Measurements from ENCODE around the gene SHB. TPM values are rescaled to one million over a fixed set of nuclear protein-coding genes. Genes with fewer than 3 reads are reported as not detected.

Gene SHB
- polyA plus RNA-seq, 2 of the 4 experiments (the other 2 are of a cell fraction) = 15.4 to 22.0 TPM

GRCh38 chr9:37960631-37961030, 108.4 kb downstream of the SHB start:
- DNase-seq (ENCODE audit: low read depth in 1 of 2, low spot score in 1 of 2) (no peak), FAIRE-seq (no peak), ATAC-seq (no peak)
- Histone ChIP-seq H3K4me1 (peaks cover 32% of the 10 kb centered on the region), H3K27ac (peak overlapping the region in 1 of 2 experiments; percentile 5; a peak in 1 of 6 replicates), H3K9me3 (no peaks in the 10 kb centered on the region), H3K4me2 (no peak overlapping the region), H3K4me3 (no peak overlapping the region)
- no peak for TF ChIP-seq RAD21 (conservative IDR thresholded peaks at IDR 0.05 in 1 of 2, IDR thresholded peaks at IDR 0.05 in 1 of 2)
- TF ChIP-seq EHMT2 (IDR thresholded peaks at IDR 0.05; ENCODE audit: low read depth) = no peak
- TF ChIP-seq MAZ (IDR thresholded peaks at IDR 0.05; ENCODE audit: borderline replicate concordance, low read depth, low read length) = no peak
- no peak for TF ChIP-seq RNF2 (IDR thresholded peaks at IDR 0.05; ENCODE audit: borderline replicate concordance, low read depth)
- no peak for TF ChIP-seq HOXB5 (CRISPR knock-in tag; IDR thresholded peaks at IDR 0.05)
- TF ChIP-seq TFCP2L1 (CRISPR knock-in tag; IDR thresholded peaks at IDR 0.05) = no peak
- ChIA-PET POLR2A (no interaction called here), CTCF (interaction anchor here (0.6 to 5.6 kb wide), 4 partner anchors 46 to 578 kb away, joined by 3 to 19 read pairs (median 3); no protein-coding TSS in a partner anchor)
- 100% methylated on average over 3 of the region's 3 CpGs for WGBS (ENCODE audit: missing lambda C conversion rate)

- TF ChIP-seq USF2 (IDR thresholded peaks at IDR 0.05) (no peak), CTCF (IDR thresholded peaks at IDR 0.05) (no peak), SMC3 (IDR thresholded peaks at IDR 0.05) (no peak), POLR2AphosphoS2 (conservative IDR thresholded peaks at IDR 0.05; ENCODE audit: low read length) (no peak), HEYL (CRISPR knock-in tag; IDR thresholded peaks at IDR 0.05) (no peak), RCOR1 (IDR thresholded peaks at IDR 0.05; ENCODE audit: low read depth, low read length) (no peak), MAX (IDR thresholded peaks at IDR 0.05) (no peak), RAD21 (conservative IDR thresholded peaks at IDR 0.05 in 1 of 2, IDR thresholded peaks at IDR 0.05 in 1 of 2) (no peak), RARB (CRISPR knock-in tag; IDR thresholded peaks at IDR 0.05) (no peak), CEBPB (IDR thresholded peaks at IDR 0.05) (no peak)
- ChIA-PET POLR2A (no interaction called here), CTCF (interaction anchor here (0.9 to 5.6 kb wide), 3 partner anchors 46 to 440 kb away, joined by 3 to 19 read pairs (median 3); no protein-coding TSS in a partner anchor)
- Histone ChIP-seq H3K4me3 (no peak overlapping the region), H3K27ac (no peak overlapping the region), H3K4me1 (peaks cover 32% of the 10 kb centered on the region), H3K9me3 (no peaks in the 10 kb centered on the region), H3K4me2 (no peak overlapping the region)
- 85% methylated on average over 4 of the region's 4 CpGs for WGBS (ENCODE audit: missing lambda C conversion rate)
- ATAC-seq (no peak), DNase-seq (ENCODE audit: low read depth in 1 of 2, low spot score in 1 of 2) (no peak), FAIRE-seq (no peak)
Observed at GRCh38 chr9:37959976-37960375, 109.1 kb downstream of the SHB start.

GRCh38 chr9:37958154-37958553, 110.9 kb downstream of the SHB start:
- 98% methylated on average over 9 of the region's 9 CpGs for WGBS (ENCODE audit: missing lambda C conversion rate)
- ChIA-PET CTCF (interaction anchor here (1.1 to 5.6 kb wide), 5 partner anchors 9 to 111 kb away, joined by 3 to 19 read pairs (median 4); partner anchors contain the start of gene SHB), POLR2A (no interaction called here)
- ATAC-seq = no peak
- Histone ChIP-seq H3K4me1 (peaks cover 32% of the 10 kb centered on the region), H3K4me3 (no peak overlapping the region), H3K4me2 (no peak overlapping the region), H3K27ac (peak overlapping the region in 1 of 2 experiments; percentile 91; a peak in 3 of 6 replicates), H3K9me3 (no peaks in the 10 kb centered on the region)
- no peak for DNase-seq (ENCODE audit: low read depth in 1 of 2, low spot score in 1 of 2)
- no peak for TF ChIP-seq HEYL (CRISPR knock-in tag; IDR thresholded peaks at IDR 0.05)
- no peak for TF ChIP-seq CBX2 (IDR thresholded peaks at IDR 0.05; ENCODE audit: borderline replicate concordance, low read depth)
- no peak for TF ChIP-seq JUN (IDR thresholded peaks at IDR 0.05)
- no peak for TF ChIP-seq RARB (CRISPR knock-in tag; IDR thresholded peaks at IDR 0.05)
- TF ChIP-seq FOXS1 (CRISPR knock-in tag; IDR thresholded peaks at IDR 0.05) = no peak
- TF ChIP-seq TP53 (CRISPR knock-in tag; IDR thresholded peaks at IDR 0.05) = no peak
- TF ChIP-seq RCOR1 (IDR thresholded peaks at IDR 0.05; ENCODE audit: low read depth, low read length) = no peak
- no peak for TF ChIP-seq EHMT2 (IDR thresholded peaks at IDR 0.05; ENCODE audit: low read depth)
- no peak for TF ChIP-seq HDAC2 (IDR thresholded peaks at IDR 0.05)
- no peak for TF ChIP-seq EHF (CRISPR knock-in tag; IDR thresholded peaks at IDR 0.05)
- TF ChIP-seq FOSB (CRISPR knock-in tag; IDR thresholded peaks at IDR 0.05) = no peak
- TF ChIP-seq KDM1A (IDR thresholded peaks at IDR 0.05; ENCODE audit: low read depth) = no peak
- FAIRE-seq = no peak

Data from A549 (cell line).